ENCODE measurements around the gene GPR173.
A peak's percentile ranks its signal among the peaks of the same experiment; 100 is the strongest.

Gene GPR173

DNA sequence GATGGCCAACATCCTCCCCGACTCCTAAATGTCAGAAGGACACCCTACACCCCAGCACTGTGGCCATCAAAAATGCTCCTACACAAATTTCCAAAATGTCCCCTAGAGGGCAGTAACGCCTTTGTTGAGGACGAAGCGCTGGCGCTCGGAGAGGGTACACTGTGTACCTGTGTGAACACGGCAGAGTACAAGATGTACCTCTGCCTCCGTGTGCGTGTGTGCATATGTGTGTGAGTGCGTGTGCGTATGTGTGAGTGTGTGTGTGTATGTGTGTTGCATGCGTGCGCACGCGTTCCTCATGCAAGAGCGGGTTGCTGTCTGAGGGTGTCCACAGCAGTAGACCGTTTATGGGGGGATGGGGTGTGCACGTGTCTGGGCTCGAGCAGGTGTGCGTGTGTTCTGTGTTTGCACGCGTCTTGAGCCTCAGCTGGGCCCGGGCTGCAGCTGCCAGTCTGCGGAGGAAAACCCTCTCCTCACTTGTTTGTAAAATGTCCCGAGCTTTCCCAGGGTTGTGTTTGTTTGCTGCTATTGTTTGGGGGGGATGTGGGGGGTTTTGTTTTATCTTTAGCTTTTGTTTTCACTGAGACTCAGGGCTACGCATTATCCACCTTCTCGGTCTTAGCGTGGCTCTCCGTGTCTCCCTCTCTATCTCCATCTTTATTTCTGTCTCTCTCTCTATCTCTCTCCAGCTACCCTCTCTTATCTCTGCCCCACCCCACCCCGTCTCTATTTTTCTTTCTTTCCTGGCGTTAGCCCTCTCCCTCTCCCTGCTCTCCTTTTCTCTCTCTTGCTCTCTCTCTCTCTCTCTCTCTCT lies 23.2 kb downstream of the GPR173 start:
- DNase-seq, result peak; percentile 59

DNA sequence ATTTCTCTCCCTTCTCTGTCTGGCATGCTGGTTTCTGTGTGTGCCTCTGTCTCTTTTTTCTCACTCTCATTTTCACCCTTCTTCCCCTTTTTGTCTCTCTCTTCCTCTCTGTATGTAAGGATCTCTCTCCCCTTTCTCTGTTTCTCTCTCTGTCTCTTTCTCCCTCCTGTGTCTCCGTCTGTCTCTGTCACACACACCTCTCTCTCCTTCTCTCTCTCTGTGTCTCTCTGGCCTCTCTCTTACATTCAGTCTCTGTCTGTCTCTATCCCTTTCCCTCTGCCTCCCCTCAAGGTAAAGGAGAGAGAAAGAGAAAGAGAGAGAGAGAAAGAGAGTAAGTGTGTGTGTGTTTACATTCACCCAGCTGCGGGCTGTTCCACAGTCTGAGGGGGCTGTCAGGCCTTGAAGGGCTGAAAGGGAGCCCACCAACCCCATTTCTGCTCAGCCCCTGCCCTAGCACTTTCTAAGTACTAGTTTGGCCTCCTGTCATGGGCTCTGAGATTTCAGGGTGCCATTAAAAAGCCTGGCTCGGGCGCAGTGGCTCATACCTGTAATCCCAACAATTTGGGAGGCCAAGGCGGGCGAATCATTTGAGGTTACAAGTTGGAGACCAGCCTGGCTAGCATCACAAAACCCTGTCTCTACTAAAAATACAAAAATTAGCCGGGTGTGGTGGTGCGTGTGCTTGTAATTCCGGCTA lies 24.0 kb downstream of the GPR173 start:
- DNase-seq, result no peak

DNA sequence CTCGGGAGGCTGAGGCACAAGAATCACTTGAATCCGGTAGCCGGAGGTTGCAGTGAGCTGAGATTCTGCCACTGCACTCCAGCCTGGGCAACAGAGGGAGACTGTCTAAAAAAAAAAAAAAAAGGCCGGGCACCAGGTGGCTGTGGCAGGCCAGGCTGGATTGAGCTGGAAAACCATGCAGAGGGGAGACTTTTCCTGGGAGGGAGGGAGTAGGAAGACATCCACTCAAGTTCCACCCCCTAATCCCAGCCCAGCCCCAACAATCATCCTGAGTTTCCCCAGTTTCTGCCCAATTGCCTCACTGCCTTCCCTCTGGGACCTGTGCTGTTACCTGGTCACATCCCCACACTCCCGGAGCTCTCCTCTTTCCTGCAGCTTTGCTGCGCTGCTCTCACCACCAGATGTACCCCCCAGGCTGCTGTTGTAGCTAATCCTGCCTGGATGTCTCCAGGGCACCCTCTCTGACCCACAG lies 24.6 kb downstream of the GPR173 start:
- DNase-seq, result no peak

DNA sequence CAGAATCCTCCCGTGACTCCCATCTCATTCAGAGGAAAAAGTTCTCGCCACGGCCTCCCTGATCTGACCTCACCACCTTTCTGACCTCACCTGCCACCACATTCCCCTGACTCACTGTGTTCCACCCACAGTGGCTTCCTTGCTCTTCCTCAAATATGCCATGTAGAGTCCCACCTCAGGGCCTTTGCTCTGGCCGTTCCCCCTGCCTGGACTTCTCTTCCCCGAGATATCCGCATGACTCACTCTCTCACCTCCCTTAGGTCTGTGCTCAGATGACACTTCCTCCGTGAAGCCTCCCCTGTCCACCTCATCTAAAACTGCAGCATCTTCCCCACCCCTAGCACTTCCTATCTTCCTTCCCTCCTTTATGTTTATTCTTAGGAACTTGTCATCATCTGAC lies 26.4 kb downstream of the GPR173 start:
- no peak for DNase-seq

DNA sequence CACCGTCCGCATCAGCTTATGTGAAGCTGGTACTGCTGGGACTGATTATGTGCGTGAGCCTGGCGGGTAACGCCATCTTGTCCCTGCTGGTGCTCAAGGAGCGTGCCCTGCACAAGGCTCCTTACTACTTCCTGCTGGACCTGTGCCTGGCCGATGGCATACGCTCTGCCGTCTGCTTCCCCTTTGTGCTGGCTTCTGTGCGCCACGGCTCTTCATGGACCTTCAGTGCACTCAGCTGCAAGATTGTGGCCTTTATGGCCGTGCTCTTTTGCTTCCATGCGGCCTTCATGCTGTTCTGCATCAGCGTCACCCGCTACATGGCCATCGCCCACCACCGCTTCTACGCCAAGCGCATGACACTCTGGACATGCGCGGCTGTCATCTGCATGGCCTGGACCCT lies 28.1 kb downstream of the GPR173 start:
- DNase-seq, result no peak

DNA sequence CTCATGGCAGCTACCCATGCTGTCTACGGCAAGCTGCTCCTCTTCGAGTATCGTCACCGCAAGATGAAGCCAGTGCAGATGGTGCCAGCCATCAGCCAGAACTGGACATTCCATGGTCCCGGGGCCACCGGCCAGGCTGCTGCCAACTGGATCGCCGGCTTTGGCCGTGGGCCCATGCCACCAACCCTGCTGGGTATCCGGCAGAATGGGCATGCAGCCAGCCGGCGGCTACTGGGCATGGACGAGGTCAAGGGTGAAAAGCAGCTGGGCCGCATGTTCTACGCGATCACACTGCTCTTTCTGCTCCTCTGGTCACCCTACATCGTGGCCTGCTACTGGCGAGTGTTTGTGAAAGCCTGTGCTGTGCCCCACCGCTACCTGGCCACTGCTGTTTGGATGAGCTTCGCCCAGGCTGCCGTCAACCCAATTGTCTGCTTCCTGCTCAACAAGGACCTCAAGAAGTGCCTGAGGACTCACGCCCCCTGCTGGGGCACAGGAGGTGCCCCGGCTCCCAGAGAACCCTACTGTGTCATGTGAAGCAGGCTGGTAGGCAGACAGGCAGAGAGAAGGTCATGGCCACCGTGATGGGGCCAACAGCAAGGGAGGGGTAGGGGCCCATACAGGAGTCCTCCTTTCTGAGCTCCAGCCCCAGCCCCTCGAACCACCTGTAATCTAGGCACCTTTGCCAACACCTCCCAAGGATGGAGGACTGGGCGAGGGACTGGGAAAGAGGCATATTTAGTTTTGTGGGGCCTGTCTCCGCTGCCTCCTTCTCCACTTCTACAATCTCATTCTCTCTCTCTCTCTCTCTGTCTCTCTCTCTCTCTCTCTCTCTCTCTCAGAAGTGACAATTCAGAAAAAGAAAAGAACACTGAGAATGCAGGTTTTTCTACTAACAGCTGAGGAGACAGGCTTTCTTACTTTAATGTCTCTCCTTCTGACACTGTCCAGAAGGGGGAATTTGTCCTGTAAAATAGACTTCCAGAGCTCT lies 28.9 kb downstream of the GPR173 start:
- DNase-seq, result no peak

DNA sequence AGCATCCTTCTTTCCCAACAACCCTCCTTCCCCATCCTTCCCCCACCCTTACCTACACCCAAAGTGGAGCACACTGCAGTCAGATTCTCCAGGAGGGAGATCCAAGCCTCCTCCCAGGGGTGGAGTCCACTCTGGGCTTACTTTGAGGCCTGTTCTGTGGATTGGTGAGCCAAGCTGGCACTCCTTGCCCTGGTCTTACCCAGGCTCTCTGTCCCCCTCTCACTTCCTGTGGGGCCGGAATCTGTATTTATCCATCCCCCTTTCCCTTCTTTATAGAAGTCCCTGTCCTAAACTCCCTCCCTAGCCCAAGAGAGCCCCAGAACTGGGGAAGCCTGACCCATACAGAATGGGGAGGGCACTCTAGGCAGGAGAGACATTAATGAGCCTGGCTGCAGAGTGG lies 30.4 kb downstream of the GPR173 start:
- no peak for DNase-seq

DNA sequence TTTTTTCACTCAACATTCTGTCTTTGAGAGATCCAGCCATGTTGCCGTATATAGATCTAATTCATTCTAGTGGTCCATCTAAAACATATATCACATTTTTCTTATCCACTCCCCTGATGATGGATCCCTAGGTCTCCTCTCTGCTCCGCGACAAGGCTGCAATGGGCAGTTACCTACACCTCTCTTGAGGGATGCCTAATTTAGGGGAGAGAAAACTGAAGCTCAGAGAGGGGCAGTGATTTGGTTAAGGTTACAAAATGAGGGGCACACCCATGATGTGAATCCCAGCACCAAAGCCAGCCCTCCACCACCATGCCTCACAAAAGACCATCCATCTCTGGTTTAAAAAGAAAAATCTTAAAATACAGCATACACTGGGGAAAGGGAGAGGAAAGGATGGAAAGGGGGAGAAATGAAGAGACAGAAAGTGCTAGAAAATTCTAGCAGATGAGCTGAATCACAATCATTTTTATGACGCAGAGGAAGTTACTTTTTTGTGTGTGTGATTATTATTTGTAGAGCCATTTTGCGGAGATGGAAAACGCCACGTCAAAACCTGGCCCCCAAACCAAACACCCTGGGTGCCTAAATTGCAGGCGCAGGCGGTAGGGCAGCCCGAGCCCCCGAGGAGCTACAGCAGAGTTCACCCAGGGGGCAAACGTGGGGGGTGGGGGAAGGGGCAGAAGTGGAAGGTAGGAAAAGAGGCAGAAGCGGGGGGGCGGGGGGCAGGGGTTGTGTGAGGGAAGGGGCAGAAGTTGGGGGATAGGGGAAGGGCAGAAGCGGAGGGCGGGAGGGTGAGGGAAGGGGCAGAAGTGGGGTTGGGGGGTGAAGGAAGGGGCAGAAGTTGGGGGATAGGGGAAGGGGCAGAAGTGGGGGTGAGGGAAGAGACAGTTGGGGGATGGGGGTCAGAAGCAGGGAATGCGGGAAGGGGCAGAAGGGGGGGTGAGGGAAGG lies 32.3 kb downstream of the GPR173 start:
- no peak for DNase-seq

DNA sequence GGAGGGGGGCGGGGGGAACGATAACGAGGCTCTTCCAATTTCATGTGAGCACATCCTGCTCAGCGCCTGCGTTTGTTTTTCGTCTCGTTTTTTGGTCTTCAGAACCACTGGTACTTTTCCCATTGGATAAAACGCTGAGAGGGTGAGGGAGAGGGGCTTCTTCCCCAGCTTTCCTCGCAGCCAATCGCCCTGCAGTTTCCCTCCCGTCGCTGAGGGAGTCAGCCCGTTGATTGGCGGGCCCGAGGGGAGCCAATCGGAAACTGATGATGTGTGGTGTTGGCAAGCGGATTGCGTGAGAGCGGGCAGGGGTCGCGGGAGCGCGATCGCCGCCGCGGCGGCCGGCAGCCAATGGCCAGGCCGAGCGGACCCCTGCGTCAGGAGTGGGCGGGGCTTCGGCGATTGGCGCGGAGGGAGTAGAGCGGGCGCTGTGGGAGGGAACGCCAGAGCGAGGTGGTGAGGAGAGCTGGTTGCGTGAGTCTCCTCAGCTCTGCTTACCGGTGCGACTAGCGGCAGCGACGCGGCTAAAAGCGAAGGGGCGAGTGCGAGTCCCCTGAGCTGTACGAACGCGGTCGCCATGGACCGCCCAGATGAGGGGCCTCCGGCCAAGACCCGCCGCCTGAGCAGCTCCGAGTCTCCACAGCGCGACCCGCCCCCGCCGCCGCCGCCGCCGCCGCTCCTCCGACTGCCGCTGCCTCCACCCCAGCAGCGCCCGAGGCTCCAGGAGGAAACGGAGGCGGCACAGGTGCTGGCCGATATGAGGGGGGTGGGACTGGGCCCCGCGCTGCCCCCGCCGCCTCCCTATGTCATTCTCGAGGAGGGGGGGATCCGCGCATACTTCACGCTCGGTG lies 33.6 kb downstream of the GPR173 start, which contains the start of gene TSPYL2:
TSS of gene TSPYL2 (plus strand) at position 443 of the 848 bp plus-strand sequence. CDS start at position 575, 132 bp downstream.
- DNase-seq, result peak; percentile 79

DNA sequence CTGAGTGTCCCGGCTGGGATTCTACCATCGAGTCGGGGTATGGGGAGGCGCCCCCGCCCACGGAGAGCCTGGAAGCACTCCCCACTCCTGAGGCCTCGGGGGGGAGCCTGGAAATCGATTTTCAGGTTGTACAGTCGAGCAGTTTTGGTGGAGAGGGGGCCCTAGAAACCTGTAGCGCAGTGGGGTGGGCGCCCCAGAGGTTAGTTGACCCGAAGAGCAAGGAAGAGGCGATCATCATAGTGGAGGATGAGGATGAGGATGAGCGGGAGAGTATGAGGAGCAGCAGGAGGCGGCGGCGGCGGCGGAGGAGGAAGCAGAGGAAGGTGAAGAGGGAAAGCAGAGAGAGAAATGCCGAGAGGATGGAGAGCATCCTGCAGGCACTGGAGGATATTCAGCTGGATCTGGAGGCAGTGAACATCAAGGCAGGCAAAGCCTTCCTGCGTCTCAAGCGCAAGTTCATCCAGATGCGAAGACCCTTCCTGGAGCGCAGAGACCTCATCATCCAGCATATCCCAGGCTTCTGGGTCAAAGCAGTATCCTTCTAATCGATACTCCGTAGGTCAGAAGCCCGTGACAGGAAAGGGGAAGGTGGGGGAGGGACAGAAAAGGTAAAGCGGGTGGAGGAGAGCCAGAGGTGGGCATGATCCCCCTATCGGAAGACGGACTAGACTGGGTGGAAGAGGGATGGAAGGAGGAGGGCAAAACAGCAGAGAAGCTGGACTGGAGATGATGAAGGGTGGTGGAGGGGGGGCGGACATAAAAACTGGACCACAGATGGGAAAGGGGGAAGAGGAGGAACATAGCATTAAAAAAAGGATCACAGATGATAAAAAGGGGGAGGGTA lies 34.4 kb downstream of the GPR173 start:
- no peak for DNase-seq

DNA sequence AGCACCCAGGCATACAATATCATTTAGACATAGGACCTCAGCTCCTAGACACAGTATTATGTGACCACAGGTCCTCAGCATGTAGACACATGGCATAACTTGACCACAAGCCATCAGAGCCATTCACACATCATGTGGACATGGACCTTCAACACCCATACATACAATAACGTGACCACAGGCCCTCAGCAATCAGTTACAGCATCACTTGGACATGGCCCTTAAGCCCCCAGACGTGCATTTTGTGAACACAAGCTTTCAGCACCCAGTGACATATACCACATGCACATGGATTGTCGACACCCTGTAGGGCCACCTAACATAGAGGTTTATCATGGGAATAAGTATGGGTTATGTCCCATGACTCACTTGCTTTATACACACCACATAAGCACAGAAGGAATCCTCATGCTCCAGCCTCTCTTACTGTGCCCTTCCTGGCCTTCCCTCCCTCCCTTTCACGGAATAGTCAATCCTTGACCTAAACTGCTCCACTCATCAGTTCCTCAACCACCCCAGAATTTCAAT lies 35.5 kb downstream of the GPR173 start:
- DNase-seq, result no peak

DNA sequence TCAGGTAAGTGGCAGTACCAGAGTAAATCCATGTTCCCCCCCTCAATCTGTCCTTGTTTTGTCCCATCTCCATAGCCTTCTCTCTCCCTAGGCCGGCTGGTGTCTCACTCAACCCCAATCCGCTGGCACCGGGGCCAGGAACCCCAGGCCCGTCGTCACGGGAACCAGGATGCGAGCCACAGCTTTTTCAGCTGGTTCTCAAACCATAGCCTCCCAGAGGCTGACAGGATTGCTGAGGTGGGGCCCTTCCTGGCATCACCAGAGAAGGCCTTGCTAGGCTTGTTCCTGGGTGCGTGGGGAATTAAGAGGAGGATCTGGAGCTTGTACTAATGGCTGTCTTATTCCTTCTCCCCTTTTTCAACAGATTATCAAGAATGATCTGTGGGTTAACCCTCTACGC lies 36.3 kb downstream of the GPR173 start:
- DNase-seq, result no peak

DNA sequence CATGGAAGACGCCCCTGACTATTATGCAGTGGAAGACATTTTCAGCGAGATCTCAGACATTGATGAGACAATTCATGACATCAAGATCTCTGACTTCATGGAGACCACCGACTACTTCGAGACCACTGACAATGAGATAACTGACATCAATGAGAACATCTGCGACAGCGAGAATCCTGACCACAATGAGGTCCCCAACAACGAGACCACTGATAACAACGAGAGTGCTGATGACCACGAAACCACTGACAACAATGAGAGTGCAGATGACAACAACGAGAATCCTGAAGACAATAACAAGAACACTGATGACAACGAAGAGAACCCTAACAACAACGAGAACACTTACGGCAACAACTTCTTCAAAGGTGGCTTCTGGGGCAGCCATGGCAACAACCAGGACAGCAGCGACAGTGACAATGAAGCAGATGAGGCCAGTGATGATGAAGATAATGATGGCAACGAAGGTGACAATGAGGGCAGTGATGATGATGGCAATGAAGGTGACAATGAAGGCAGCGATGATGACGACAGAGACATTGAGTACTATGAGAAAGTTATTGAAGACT lies 37.2 kb downstream of the GPR173 start:
- DNase-seq, result no peak

DNA sequence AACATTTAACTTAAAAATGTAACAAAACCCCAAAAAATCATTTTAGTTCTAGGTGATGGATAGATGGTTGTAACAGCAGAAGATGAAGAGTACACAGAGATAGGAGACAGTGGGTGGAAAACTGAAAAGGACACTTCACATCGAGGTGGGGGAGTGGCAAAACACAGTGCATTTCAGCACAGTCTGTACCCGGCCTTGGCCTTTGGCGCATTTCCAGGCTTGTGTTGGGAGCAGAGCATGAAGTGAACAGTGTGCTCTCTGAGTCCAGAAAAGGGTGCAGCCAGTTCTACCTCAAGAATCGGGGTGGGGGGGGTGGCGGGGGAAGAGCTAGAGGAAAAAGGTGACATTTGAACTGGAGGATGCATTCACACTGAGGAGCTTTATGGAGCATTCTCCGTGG lies 37.9 kb downstream of the GPR173 start:
- no peak for DNase-seq

DNA sequence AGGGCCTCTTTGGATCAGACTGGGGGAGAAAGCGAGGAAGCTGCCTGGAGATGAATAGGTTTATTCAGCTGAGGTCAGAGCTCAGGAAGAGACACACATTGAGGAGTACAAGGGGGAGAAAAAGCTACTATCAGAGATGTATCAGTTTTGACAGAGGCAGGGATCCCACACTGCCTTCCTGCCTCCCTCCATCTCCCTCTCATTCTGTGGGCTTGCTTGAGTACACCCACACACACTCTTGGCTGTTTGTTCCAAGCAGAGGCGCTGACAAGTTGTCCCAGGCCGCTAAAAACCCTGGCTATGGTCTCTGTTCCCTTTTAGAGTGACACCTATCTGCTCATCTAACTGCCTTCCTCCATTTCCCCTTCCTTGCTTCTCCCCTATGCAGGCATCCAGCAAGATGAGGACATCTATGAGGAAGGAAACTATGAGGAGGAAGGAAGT lies 38.8 kb downstream of the GPR173 start:
- DNase-seq, result no peak

DNA sequence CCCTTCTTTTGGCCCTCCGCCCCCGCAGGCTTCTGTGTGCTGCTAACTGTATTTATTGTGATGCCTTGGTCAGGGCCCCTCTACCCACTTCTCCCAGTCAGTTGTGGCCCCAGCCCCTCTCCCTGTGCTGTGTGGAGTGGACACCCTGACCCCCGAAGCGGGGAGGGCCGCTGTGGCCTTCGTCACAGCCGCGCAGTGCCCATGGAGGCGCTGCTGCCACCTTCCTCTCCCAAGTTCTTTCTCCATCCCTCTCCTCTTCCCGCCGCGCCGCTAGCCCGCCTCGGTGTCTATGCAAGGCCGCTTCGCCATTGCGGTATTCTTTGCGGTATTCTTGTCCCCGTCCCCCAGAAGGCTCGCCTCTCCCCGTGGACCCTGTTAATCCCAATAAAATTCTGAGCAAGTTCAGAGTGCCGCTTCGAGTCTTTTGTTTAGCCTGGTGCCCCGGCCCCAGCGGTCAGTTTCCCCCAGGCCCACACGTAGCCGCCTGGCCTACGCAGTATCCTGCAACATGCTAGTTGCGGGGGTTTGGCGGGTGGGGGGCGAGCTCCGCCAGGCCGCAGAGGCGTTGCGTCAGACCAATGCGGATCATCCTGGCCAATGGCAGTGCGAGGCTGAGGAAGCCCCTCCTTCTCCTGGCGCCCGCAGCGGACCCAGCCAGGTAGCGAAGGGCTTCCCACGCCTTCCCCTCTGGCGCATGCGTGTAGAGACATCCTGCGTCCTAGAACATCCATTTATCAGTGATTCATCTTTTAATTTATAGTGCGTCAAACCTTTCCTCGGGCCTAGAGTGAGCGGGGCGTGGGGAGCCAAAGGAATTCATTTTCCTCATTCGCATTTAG lies 39.8 kb downstream of the GPR173 start:
- no peak for DNase-seq

DNA sequence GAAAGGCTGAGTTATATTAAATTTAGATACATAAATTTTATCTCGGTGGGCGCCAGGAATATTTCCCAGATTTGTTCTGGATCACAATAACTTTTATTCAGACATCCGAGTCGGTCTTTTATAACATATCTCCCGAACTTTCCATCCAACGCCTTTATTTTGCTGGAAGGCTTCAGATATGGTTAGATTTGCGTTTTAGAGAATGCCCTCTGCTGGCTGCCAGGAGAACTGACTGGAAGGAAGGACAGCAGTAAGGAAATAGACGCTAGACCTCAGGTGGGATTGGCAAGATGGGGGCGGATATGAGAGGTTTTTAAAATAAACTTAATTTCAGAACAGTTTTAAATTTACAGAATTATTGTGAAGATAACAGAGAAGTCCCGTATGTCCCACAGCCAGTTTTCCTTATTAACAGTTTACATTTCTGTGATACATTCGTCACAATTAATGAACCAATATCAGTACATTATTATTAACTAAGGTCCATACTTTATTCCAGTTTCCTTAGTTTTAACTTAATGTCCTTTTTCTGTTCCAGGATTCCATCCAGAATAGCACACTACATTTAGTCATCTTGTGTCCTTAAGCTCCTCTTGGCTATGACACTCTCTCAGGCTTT lies 40.7 kb downstream of the GPR173 start:
- peak; percentile 15 for DNase-seq

DNA sequence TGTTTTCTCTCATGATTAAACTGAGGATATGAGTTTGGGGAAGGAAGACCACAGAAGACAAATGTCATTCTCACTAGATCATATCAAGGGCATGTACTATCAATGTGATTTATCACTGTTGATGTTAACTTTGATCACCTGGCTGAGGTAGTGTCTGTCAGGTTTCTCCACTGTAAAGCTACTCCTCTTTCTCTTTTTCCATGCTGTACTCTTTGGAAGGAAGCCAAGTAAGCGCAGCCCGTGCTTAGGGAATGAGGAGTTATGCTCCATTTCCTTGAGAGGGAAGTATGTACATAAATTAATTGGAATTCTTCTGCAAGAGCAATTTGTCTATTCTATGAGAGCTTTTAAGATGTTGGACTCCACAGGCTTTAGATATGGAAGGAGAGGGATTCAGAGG lies 41.3 kb downstream of the GPR173 start:
- no peak for DNase-seq

All from NCI-H1417 treated with DMSO at 0.1 percent for 48 hours (cell line).